ENCODE measurements around the gene C1orf159. TPM values are rescaled to one million over a fixed set of nuclear protein-coding genes. Genes with fewer than 3 reads are reported as not detected.

The C1orf159 gene
- total and polyA plus RNA-seq, 2 experiments from 2014 or later: 7.1 to 25.1 TPM

- Histone ChIP-seq H2AFZ (peak overlapping the region; percentile 35), H3K4me2 (peak overlapping the region; percentile 76), H4K20me1 (ENCODE audit: insufficient read depth, poor library complexity, severe bottlenecking) (no peaks in the 10 kb centered on the region), H3K9me3 (ENCODE audit: low read depth) (no peaks in the 10 kb centered on the region), H3K27ac (peak overlapping the region; percentile 96), H3K9me2 (replicated peaks; ENCODE audit: insufficient read depth) (no peaks in the 10 kb centered on the region), H3K79me2 (peaks cover 26% of the 10 kb centered on the region), H3K36me3 (replicated peaks; ENCODE audit: insufficient read depth, low read depth) (no peaks in the 10 kb centered on the region), H3K27me3 (no peaks in the 10 kb centered on the region), H3K4me3 (no peak overlapping the region), H3K4me1 (ENCODE audit: insufficient read depth) (peaks cover 52% of the 10 kb centered on the region)
- no peak for TF ChIP-seq CTCF (IDR thresholded peaks at IDR 0.05; ENCODE audit: poor library complexity)
- no peak for TF ChIP-seq EZH2phosphoT487 (IDR thresholded peaks at IDR 0.05; ENCODE audit: low read depth, severe bottlenecking, unreplicated experiment)
- no peak for TF ChIP-seq EZH2 (IDR thresholded peaks at IDR 0.05; ENCODE audit: borderline replicate concordance)
- WGBS (ENCODE audit: low lambda C conversion rate, missing lambda C conversion rate): 68% methylated on average over 26 of the region's 32 CpGs
- no peak for DNase-seq (ENCODE audit: low spot score)
Measured at GRCh38 chr1:1128454-1129139, 12.7 kb upstream of the C1orf159 start.

GRCh38 chr1:1127551-1128451 is 11.9 kb upstream of the C1orf159 start:
- no peaks in the 10 kb centered on the region for H3K9me2 ChIP-seq (replicated peaks; ENCODE audit: insufficient read depth)
- H3K27ac ChIP-seq: peak overlapping the region; percentile 96
- no peak for DNase-seq (ENCODE audit: low spot score)
- TF ChIP-seq EZH2phosphoT487 (IDR thresholded peaks at IDR 0.05; ENCODE audit: low read depth, severe bottlenecking, unreplicated experiment) (no peak), EZH2 (IDR thresholded peaks at IDR 0.05; ENCODE audit: borderline replicate concordance) (no peak), CTCF (IDR thresholded peaks at IDR 0.05; ENCODE audit: poor library complexity) (no peak)
- H3K9me3 ChIP-seq (ENCODE audit: low read depth): no peaks in the 10 kb centered on the region
- H2AFZ ChIP-seq: no peak overlapping the region
- H3K4me1 ChIP-seq (ENCODE audit: insufficient read depth): peaks cover 56% of the 10 kb centered on the region
- WGBS (ENCODE audit: low lambda C conversion rate, missing lambda C conversion rate): 93% methylated on average over 45 of the region's 45 CpGs
- no peak overlapping the region for H3K4me3 ChIP-seq
- H3K36me3 ChIP-seq (replicated peaks; ENCODE audit: insufficient read depth, low read depth): no peaks in the 10 kb centered on the region
- peak overlapping the region; percentile 76 for H3K4me2 ChIP-seq
- H4K20me1 ChIP-seq (ENCODE audit: insufficient read depth, poor library complexity, severe bottlenecking): no peaks in the 10 kb centered on the region
- H3K79me2 ChIP-seq: peaks cover 23% of the 10 kb centered on the region
- H3K27me3 ChIP-seq: no peaks in the 10 kb centered on the region

- Histone ChIP-seq H3K79me2 (peaks cover 15% of the 10 kb centered on the region), H3K9me3 (ENCODE audit: low read depth) (no peaks in the 10 kb centered on the region), H3K4me1 (ENCODE audit: insufficient read depth) (peaks cover 65% of the 10 kb centered on the region), H4K20me1 (ENCODE audit: insufficient read depth, poor library complexity, severe bottlenecking) (no peaks in the 10 kb centered on the region), H2AFZ (no peak overlapping the region), H3K4me2 (no peak overlapping the region), H3K27ac (peak overlapping the region; percentile 95), H3K9me2 (replicated peaks; ENCODE audit: insufficient read depth) (no peaks in the 10 kb centered on the region), H3K27me3 (no peaks in the 10 kb centered on the region), H3K4me3 (no peak overlapping the region), H3K36me3 (replicated peaks; ENCODE audit: insufficient read depth, low read depth) (no peaks in the 10 kb centered on the region)
- no peak for DNase-seq (ENCODE audit: low spot score)
- TF ChIP-seq CTCF (IDR thresholded peaks at IDR 0.05; ENCODE audit: poor library complexity): no peak
- TF ChIP-seq EZH2phosphoT487 (IDR thresholded peaks at IDR 0.05; ENCODE audit: low read depth, severe bottlenecking, unreplicated experiment): no peak
- no peak for TF ChIP-seq EZH2 (IDR thresholded peaks at IDR 0.05; ENCODE audit: borderline replicate concordance)
- 87% methylated on average over 9 of the region's 18 CpGs for WGBS (ENCODE audit: low lambda C conversion rate, missing lambda C conversion rate)
Measured at GRCh38 chr1:1125945-1126344, 10.1 kb upstream of the C1orf159 start.
